GM18517 (cell line): ENCODE data around the gene BPI.
"Not testable (repeated sequence)": the region's sequence is repeated elsewhere in the genome, so short reads cannot be mapped to it uniquely, and the experiment has no call there.

Experiments
- ATAC-seq: cut with Tn5 transposase; IDR thresholded peaks from one replicate; pipeline ENCODE4 v1.9.1; 2021; ENCODE audit warnings: mild to moderate bottlenecking, moderate library complexity; ENCODE audit not compliant: unreplicated experiment

BPI gene

DNA sequence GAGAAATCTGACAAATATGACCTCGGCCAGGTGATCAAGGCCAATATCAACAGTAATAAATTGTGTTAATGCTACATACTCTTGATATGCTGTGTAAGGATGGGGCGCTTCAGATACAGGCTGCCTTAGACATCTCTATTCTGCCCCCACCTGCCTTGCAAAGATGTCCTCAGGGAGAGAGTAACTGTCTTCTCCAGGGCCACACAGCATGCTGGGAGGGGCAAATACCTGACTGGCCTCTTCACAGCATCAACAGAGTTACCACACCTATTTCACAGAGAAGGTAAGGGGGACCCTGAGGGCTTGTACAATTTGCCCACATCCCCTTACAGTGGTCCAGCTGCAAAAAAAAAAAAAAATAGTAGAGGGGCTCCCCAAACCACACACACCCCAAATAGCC is 26.3 kb upstream of the BPI start:
- no peak for ATAC-seq

DNA sequence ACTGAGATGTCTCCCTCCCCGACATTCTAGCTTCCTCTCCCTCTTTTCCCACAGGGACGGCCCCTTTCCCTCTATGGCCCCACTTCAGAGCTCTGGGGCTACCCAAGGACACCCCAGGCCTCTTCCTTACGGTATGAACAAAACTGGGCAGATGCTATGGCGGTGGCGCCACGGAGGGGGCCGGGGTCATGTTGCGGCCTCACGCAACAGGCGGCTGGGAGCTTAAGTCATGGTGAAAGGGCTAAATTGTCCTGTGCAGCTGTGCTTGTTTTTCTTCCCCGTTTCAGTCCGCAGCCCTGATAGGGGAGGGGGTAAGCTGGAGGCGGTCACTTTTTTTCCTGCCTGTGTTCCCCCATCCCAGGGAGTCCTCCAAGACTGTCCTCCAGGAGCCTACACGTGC is 25.8 kb upstream of the BPI start:
- ATAC-seq: no peak

DNA sequence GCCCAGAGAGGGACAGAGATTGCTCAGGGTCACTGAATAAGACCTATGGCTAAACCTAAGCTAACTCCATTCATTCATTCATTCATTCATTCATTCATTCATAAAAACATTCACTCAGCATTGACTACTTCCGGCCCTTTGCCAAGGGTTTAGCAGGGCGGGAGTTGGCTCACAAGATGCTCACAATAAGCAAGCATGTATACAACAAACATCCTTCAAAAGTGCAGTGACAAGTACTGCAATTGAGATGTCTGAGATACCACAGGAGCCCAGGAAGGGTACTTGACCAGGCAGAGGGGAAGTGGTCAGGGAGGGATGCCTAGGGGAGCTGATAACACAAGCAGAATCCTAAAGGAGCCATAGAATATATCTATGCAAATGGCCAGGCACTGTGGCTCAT is 25.2 kb upstream of the BPI start:
- ATAC-seq: no peak

DNA sequence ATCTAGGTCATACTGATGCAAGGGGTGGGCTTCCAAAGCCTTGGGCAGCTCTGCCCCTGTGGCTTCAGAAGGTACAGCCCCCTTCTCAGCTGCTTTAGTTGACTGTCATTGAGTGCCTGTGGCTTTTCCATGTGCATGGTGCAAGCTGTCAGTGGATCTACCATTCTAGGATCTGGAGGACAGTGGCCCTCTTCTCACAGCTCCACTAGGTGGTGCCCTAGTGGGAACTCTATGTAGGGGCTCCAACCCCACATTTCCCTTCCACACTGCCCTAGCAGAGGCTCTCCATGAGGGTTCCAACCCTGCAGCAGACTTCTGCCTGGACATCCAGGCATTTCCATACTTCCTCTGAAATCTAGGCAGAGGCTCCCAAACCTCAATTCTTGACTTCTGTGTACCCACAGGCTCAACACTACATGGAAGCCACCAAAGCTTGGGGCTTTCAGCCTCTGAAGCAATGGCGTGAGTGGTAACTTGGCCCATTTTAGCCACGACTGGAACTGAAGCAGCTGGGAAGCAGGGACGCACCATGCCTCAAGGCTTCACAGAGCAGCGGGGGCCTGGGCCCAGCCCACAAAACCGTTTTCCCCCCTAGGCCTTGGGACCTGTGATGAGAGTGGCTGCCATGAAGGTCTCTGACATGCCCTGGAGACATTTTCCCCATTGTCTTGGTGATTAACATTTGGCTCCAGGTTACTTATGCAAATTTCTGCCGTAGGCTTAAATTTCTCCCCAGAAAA is 22.6 kb upstream of the BPI start:
- ATAC-seq: not testable (repeated sequence)

DNA sequence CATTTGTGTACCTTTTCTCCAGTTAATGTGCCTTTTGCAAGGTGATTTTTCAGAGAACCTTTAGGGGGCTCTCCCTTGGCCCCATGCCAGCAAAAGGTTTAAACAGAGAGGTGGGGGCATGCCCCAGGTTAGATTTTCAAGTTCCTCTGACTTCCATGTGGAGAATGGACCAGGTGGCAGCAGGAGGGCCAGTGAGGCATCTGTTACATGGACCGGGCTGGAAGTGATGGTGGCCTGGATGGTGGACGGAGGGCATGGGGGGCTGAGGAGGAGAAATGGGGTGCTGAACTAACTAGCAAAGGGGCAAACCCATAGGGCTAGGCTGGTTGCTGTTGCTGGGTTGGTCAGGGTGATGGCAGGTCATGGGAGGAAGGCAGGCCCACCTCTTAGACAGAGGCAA is 20.7 kb upstream of the BPI start:
- ATAC-seq: no peak

DNA sequence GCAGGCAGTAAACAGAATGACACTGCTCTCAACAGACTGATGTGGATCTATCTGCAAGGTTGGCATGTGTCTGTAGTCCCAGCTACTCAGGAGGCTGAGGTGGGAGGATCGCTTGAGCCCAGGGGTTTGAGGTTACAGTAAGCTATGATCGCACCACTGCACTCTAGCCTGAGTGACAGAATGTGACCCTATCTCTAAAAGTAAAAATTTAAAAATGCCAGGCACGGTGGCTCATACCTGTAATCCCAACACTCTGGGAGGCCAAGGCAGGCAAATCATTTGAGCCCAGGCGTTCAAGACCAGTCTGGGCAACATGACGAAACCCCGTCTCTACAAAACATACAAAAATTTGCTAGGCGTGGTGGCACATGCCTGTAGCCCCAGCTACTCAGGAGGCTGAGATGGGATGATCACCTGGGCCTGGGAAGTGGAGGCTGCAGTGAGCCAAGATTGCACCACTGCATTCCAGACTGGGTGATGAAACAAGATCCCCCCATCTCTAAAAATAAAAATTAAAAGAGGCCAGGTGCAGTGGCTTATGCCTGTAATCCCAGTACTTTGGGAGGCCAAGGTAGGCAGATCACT is 19.8 kb upstream of the BPI start:
- not testable (repeated sequence) for ATAC-seq

DNA sequence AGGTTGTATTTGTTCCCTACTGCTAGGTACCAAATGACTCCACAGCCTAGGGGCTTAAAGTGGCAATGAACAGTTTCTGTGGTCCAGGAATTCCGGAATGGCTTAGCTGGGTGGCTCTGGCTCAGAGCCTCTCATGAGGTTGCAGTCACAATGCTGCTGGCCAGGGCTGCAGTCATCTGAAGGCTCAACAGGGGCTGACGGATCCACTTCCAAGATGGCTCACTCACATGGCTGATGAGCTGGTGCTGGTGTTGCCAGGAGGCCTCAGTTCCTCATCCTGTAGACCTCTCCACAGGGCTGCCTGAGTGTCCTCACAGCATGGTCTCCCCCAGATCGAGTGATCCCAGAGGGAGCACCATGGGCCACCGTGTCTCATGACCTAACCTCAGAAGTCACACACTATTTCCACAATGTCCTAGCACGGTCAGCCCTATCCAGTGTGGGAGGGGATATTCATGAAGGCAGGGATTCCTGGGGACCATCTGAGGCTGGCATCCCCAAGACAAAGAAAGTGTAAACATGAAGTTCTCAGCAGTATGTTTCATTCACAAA is 19.0 kb upstream of the BPI start:
- no peak for ATAC-seq

DNA sequence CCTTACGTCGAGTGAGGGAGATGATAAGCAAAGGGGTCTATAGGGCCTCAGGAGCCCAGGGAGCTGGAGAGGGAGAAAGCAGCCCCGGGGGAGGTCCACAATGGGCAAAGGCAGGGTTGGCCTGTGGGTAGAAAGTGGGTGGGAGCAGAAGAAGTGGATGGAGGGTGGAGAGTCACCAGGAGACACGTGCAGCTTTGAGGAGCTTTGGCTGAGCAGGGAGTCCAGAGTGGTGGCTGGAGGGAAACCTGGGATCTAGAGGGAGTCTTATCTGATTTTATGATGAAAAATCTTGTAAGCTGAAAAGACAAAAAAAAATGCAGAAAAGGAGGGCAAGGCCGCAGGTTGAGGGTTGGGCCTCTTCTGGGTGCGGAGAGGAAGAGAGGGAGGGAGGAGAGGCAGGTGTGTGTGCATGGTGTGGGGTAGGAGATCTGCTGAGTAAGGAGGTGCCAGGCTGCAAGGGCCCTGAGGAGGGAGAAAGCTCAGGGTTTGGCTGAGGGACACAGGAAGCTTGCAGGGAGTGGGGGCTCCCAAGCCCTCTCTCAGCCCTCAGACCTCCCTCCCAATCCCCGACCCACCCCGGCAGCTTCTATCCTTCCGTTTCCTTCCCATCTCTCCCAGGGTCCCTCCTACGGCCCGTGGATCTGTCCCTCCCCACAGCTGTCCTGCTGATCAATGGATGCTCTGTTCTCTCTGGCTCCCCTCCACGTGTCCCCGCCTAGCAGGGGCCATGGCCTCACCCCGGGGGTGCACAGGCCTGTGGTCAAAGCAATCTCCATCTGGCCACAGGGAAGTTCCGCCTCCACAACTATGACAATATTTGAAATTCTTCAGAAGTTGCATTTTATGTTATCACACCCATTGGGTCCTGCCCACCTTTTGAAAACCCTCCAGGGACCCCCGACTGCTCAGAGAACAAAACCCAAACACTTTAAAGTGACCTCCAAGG is 17.1 kb upstream of the BPI start:
- ATAC-seq: no peak

DNA sequence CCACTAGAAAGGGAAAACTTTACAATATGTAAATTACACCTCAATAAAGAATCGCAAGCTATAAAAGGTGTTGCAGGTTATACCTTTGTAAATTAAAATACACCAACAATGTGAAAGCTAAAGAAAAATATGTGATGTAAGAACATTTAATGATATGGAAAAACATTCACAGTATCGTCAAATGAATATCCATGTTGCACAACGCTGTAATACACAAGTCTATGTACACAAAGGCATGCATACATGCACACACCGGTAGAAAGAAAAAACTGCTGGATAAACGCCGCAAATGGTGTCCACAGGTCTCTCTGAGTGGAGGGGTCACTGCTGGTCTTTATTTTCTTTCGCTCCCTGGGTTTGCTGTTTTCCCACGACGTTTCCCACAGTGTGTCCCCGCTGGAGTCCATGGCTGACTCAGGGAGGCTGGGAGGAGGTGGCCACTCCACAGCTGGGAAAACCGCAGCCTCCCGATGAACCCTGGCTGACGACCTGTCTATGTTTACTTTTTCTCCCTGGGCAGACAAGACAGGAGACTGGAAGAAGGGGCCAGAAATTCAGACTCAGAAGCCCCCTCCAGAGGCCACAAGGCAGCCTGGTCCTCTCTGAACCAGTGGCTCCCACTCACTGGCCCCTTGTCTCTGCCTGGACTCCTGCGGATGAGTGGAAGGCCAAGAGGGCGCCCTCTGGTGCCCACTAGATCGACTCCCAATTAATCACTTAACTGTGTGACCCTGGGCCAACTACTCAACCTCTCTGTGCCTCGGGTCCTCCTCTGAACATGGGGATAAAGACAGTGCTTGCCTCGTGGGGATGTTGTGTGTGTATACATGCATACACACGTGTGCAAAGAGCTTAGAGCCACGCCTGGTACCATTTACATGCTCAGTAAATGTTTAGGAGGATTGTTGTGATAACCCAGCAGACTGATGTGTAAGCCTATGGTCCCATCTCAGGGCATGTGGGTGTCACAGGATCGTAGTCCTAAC is 12.8 kb upstream of the BPI start:
- ATAC-seq: no peak

DNA sequence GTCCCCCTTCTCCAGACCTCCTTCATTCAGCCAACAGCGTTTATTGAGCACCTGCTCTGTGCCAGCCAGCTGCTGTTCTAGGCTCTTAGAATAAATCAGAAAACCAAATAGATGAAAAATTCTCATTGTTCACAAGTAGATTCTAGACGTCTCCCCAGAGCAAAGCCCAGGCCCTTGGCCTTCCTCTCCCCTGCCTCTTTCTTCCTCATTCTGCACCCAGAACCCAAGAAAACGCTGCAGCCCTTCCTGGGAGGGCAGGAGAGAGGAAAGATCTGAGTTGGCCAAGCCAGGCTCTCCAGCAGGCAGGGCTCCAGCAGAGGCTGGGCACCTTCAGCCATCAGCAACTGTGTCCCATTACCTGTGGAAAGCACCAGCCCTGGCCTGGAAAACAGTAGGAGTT is 12.0 kb upstream of the BPI start:
- no peak for ATAC-seq

DNA sequence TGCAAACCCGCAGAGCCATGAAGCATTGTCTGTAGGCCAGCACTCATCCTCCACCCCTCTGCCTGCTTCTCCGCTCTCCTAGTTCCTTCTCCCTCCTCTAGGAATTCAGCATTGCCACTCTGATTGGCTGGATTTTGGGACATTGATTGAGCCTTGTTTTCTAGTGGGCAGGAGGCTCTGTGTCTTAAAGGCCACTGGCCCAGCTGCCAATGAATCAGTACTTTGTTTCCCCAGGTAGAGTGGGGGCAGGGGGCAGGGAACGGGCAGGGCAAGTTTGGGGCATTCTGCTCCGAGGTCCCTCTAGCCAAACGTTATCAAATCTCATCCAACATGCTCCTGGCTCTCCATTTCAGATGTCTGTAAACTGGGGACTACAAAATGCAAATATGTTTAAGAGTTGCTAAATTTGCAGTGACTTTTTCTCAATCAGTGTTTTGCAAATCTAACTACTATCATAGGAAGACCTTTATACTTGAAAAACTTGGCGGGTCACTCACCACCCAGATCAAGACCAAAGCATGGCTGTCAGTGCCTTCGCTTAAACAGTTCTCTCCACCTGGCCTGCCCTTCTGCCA is 10.4 kb upstream of the BPI start:
- no peak for ATAC-seq

DNA sequence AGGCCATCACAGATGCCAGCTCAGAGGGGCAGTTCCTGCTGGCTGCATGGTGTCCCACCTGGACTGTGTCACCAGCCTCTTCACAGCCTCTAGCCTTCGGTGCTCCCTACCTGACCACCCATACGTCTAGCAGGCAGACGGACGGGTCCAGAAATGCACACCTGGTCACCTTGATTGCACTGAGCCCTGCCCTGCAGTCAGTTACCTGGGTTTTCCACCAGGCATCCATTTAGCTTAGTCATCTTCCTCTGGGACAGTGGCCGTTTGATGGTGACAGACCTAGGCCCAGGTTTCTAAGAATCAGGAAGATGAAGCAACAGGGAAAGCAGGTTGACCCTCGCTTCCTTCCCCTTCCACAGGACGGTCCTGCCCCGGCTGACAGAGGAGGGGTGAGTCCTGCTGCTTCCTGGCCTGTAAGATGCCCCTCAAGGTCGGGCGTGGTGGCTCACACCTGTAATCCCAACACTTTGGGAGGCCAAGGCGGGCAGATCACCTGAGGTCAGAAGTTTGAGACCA is 9.8 kb upstream of the BPI start:
- ATAC-seq: no peak

DNA sequence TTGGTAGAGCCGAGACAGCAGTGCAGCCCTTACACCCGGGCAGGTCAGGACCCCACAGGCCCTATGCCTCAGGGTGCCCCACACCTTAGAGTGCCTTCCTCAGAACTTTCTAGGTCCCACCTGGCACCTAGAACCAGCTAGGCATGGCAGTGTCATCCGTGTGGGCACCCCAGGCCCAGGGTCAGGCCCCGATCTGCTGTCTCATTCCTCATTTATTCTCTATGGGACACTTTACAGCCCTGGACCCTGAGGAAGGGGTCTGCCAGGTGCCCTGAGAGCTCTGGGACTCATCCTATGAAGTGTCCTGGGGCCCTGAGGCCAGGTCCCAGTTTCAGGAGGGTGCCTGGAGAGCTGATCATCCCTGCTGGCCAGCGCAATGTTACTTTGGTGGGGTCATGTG is 8.1 kb upstream of the BPI start:
- ATAC-seq: no peak

DNA sequence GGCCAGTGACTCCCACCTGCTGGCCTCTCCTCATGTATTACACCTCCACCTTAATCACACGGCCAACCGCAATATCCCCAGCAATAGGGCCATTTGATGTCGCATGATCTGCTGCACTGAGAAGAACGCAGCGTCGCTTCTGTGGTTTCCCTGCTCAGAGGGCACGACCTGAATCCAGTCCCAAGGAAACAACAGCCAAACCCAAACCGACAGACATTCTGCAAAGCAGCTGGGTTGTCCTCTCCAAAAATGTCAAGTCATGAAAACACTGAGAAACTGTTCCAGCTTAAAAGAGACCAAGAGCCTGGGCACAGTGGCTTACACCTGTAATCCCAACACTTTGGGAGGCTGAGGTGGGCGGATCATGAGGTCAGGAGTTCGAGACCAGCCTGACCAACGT is 7.5 kb upstream of the BPI start:
- ATAC-seq: no peak

DNA sequence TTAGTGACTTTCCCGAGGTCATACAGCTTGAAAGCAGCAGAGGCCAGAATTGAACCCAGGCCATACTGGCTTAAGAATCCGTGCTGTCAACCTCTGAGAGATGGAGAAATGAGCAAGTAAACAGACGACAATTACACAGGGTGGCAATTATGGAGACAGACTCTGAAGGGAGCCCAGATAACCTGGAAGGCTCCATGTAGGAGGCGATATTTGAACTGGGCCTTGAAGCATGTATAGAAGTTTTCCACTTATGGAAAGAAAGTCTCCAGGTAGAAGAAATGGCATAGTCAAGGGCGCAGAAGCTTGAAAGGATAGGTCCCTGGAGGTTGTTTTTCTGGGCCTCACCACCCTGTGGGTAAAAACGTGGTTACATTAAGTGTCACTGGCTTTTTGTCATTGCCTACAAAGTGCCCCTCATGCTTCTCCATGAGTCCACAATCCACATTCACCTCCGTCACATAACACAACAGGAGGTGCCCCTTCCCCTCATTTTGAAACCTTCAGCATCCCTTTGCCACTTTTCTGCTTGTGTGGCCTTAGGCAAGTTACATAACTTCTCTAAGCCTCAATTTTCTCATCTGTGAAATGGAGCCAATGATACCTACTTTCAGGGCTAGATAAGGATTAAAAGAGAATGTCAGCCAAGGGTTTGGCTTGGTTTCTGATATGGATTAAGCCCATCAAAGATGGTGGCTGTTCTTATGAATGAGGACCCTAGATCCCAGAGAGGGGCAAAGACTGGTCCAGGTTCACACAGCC is 5.9 kb upstream of the BPI start:
- no peak for ATAC-seq

DNA sequence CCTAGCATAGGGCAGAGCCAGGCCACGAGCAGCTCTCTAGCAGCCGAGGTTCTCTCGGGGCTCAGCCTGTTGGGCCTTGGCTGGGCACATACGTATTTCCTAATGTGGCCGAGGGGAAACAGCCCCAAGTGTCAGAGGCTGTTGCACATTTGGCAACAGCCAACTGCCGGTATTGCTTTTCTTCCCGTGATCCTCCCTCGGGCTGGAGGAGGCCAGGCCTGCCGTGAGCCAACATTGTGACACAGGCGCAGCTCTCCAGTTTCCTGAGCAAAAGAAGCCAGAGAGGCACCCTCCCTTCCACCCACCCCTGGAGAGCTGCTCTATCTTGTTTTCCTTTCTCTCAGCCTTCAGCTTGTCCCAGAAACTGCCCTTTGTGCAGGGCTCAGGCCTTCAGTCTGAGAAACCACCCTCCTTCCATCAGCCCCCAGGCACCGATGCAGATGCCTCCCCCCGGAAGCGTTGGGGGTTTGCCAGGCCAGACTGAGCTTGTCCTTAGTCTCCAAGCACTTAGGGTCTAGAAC is 5.1 kb upstream of the BPI start:
- ATAC-seq: no peak

DNA sequence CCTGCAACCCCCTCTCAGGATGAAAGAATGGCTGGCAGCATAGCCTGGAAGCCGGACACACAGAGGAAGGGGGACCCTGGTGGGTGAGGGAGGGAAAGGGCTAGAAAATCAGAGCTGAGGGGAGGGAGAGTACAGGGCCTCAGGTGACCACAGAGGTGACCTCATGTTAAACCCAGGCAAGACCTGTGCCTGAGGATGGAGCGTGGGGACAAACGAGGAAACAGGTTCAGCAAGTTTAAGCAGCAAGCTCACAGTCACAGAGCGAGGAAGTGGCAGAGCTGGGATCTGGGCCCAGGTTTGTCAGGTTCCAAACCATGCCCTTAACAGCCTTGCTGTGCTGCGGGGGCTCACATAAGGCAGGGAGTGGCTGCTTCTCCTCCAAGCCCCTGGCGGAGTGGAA is 4.0 kb upstream of the BPI start:
- no peak for ATAC-seq

DNA sequence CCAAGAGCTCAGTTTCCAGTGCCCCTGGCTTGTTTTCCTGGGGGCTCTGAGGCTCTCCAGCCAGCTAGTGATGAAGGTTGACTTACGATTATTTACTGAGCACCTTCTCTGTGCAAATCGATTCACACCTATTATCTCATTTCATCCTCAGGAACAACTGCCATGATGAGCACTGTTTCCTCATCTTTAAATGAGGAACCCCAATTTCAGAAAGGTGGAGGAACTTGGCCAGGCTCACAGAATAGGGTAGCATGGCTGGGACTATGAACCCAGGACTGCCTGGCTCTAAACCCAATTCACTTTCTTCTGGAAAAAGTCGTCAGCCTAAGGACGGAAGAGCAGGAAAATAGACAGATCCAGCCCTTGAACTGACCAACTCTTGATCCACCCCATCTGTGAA is 3.5 kb upstream of the BPI start:
- ATAC-seq: no peak

DNA sequence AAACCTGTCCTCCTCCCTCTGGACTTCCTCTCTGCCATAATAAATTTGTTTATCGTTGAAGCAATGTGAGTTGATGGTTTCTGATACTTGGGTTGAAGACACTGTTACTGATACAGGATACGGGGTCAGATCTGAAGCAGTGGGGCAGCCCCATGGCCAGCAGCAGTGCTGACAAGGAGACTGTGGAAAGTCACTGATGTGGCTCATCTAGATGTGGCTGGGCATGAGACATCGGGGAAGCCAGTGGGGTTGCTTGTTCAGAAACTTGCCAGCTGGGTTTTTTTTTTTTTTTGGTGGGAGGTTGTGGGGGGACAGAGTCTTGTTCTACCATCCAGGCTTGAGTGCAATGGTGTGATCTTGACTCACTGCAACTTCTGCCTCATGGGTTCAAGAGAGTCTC is 2.6 kb upstream of the BPI start:
- ATAC-seq: no peak
